Fibroblast of lung (primary cell): ENCODE data around the gene CATSPERZ. TPM values are rescaled to one million over a fixed set of nuclear protein-coding genes. Genes with fewer than 3 reads are reported as not detected.

Experiments
- DNase-seq, 2 donors: peaks; one replicate each; pipeline versions ENCODE4 v3.0.0 to v3.0.0-alpha.2; 2010; ENCODE audit warnings: low read depth in 2 of 2
- H2AFZ ChIP-seq: 2 replicates; pipeline ENCODE4 v1.5.1; 2012; ENCODE audit warnings: low read length, control low read depth, inconsistent platforms
- H3K27ac ChIP-seq: 2 replicates; pipeline ENCODE4 v1.5.1; 2011; ENCODE audit warnings: low read length, control low read depth; ENCODE audit not compliant: insufficient read depth
- H3K27me3 ChIP-seq: 2 replicates; pipeline ENCODE4 v1.5.1; 2011; ENCODE audit warnings: mild to moderate bottlenecking, low read length; ENCODE audit not compliant: control insufficient read depth, insufficient read depth
- H3K36me3 ChIP-seq: 2 replicates; pipeline ENCODE4 v1.5.1; 2011; ENCODE audit warnings: low read length; ENCODE audit not compliant: control insufficient read depth, insufficient read depth
- H3K4me1 ChIP-seq: 2 replicates; pipeline ENCODE4 v1.5.1; 2011; ENCODE audit warnings: low read length; ENCODE audit not compliant: control insufficient read depth, insufficient read depth; ENCODE audit errors: extremely low read depth
- H3K4me2 ChIP-seq: 2 replicates; pipeline ENCODE4 v1.5.1; 2011; ENCODE audit warnings: low read length, control low read depth; ENCODE audit not compliant: insufficient read depth; ENCODE audit errors: extremely low read depth
- H3K4me3 ChIP-seq, 4 experiments: fragments of 200-600 bp in 1 of 4; sonication (generic) in 1 of 4; replicated peaks in 1 of 4; 2 replicates each; pipeline ENCODE4 v1.5.1; 2011 to 2016; ENCODE audit warnings: low read length in 4 of 4, low read depth in 3 of 4, mild to moderate bottlenecking in 3 of 4, control low read depth in 2 of 4, inconsistent platforms in 1 of 4, mixed read lengths in 1 of 4; ENCODE audit not compliant: insufficient read depth in 1 of 4; ENCODE audit errors: control extremely low read depth in 1 of 4
- H3K79me2 ChIP-seq: 2 replicates; pipeline ENCODE4 v1.5.1; 2012; ENCODE audit warnings: mild to moderate bottlenecking, low read length, inconsistent platforms; ENCODE audit not compliant: control insufficient read depth, insufficient read depth
- H3K9ac ChIP-seq: 2 replicates; pipeline ENCODE4 v1.5.1; 2011; ENCODE audit warnings: mild to moderate bottlenecking, low read length, control low read depth; ENCODE audit not compliant: insufficient read depth
- H3K9me3 ChIP-seq: 2 replicates; pipeline ENCODE4 v1.5.1; 2012; ENCODE audit warnings: low read depth, low read length; ENCODE audit not compliant: control insufficient read depth, insufficient read depth
- H4K20me1 ChIP-seq: 2 replicates; pipeline ENCODE4 v1.5.1; 2011; ENCODE audit warnings: low read length; ENCODE audit not compliant: control insufficient read depth, insufficient read depth; ENCODE audit errors: extremely low read depth
- CTCF ChIP-seq, 2 donors: IDR thresholded peaks in 1 of 2; conservative IDR thresholded peaks in 1 of 2; 1 replicate in 1 of 2; 2 replicates in 1 of 2; pipeline ENCODE4 v1.5.1; 2011 to 2012; ENCODE audit warnings: low read length in 2 of 2, control low read depth in 1 of 2, inconsistent platforms in 1 of 2, low read depth in 1 of 2, mild to moderate bottlenecking in 1 of 2
- EZH2 ChIP-seq: IDR thresholded peaks from 2 replicates; pipeline ENCODE4 v1.5.1; 2012; ENCODE audit warnings: low read length, control low read depth, mild to moderate bottlenecking; ENCODE audit errors: missing control alignments
- polyA plus RNA-seq, 2 donors: library from polyadenylated mRNA; depleted of rRNA in 1 of 2; stranded (reverse) in 1 of 2; unstranded in 1 of 2; fragments of >200 nt; gene quantifications; 2 replicates each; pipeline ENCODE4 v1.2.1, GENCODE V29; 2011 to 2012; ENCODE audit warnings: missing spikeins in 1 of 2
- total RNA-seq: library from RNA; depleted of rRNA; stranded (reverse); fragments of >200 nt; gene quantifications from 2 replicates; pipeline ENCODE4 v1.2.1, GENCODE V29; 2014

CATSPERZ gene
- total and polyA plus RNA-seq, 2 donors (not counting 1 experiment from before 2014, with no cell fraction given) = 0.33 TPM; not detected in 1

- no peak within 1 kb of the TSS for H3K27ac ChIP-seq
- H3K4me1 ChIP-seq = peaks cover 2% of the 10 kb centered on the region
- no peaks in the 10 kb centered on the region for H3K36me3 ChIP-seq
- H3K9me3 ChIP-seq = no peaks in the 10 kb centered on the region
- no peaks in the 10 kb centered on the region for H4K20me1 ChIP-seq
- no peak within 1 kb of the TSS for H2AFZ ChIP-seq
- H3K79me2 ChIP-seq = no peaks in the 10 kb centered on the region
- peak within 1 kb of the TSS in 1 of 4 experiments; percentile 30 for H3K4me3 ChIP-seq
- no peak within 1 kb of the TSS for H3K9ac ChIP-seq
- peaks cover 45% of the 10 kb centered on the region for H3K27me3 ChIP-seq
- no peak for DNase-seq
- H3K4me2 ChIP-seq = peak within 1 kb of the TSS; percentile 51
- TF ChIP-seq CTCF (conservative IDR thresholded peaks at IDR 0.05 in 1 of 2, IDR thresholded peaks at IDR 0.05 in 1 of 2; ENCODE audit: low read depth in 1 of 2, low read length in 2 of 2) (no peak), EZH2 (no peak)
These were observed 8.9 kb upstream of the CATSPERZ start, which contains the start of gene KCNK4 for GRCh38 chr11:64291262-64291751. Gene KCNK4 (plus strand): TSS chr11:64291302. CDS start chr11:64293019, 1,717 bp downstream.

- H3K9ac ChIP-seq = no peak overlapping the region
- TF ChIP-seq CTCF (conservative IDR thresholded peaks at IDR 0.05 in 1 of 2, IDR thresholded peaks at IDR 0.05 in 1 of 2; ENCODE audit: low read depth in 1 of 2, low read length in 2 of 2) (no peak), EZH2 (peak; percentile 89)
- H3K9me3 ChIP-seq = no peaks in the 10 kb centered on the region
- peak overlapping the region in 1 of 4 experiments; percentile 30 for H3K4me3 ChIP-seq
- no peak overlapping the region for H2AFZ ChIP-seq
- no peaks in the 10 kb centered on the region for H3K79me2 ChIP-seq
- H3K4me1 ChIP-seq = no peaks in the 10 kb centered on the region
- peaks cover 50% of the 10 kb centered on the region for H3K27me3 ChIP-seq
- no peak overlapping the region for H3K27ac ChIP-seq
- H3K36me3 ChIP-seq = no peaks in the 10 kb centered on the region
- H4K20me1 ChIP-seq = no peaks in the 10 kb centered on the region
- DNase-seq = no peak
- H3K4me2 ChIP-seq = peak overlapping the region; percentile 51
These were observed 8.3 kb upstream of the CATSPERZ start for GRCh38 chr11:64291752-64292459.

DNA sequence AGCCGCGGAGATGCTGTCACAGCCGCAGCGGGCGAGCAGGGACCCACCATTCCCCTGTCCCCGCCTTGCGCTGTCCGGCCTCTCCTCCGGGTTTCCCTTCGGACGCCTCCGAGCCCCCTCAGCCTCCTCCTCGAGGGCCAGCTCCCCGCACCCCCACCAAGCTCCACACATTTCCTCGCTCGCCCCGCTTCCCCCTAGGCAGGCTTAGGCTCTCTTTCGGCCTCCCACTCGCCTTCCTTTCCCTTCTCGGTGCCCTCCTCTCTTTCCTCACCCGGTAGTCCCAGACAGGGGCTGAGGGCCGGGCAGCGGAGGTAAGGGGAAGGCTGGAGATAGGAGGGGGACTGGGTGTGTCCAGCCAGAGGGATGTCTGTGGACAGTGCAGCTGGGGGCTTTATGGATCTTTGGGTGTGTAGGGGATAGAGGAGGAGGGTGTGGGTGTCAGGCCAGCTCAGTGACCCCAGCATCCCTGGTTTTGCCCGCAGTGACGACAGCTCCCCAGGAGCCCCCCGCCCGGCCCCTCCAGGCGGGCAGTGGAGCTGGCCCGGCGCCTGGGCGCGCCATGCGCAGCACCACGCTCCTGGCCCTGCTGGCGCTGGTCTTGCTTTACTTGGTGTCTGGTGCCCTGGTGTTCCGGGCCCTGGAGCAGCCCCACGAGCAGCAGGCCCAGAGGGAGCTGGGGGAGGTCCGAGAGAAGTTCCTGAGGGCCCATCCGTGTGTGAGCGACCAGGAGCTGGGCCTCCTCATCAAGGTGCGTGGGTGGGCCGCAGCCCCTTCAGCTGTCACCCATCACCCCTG lies 7.5 kb upstream of the CATSPERZ start:
- Histone ChIP-seq H3K27me3 (peaks cover 58% of the 10 kb centered on the region), H3K79me2 (no peaks in the 10 kb centered on the region), H3K9me3 (no peaks in the 10 kb centered on the region), H4K20me1 (no peaks in the 10 kb centered on the region), H3K27ac (no peak overlapping the region), H2AFZ (no peak overlapping the region), H3K9ac (no peak overlapping the region), H3K4me2 (peak overlapping the region; percentile 51), H3K36me3 (no peaks in the 10 kb centered on the region), H3K4me1 (no peaks in the 10 kb centered on the region), H3K4me3 (peak overlapping the region in 1 of 4 experiments; percentile 30)
- no peak for DNase-seq
- TF ChIP-seq EZH2 = peak; percentile 45
- TF ChIP-seq CTCF (conservative IDR thresholded peaks at IDR 0.05 in 1 of 2, IDR thresholded peaks at IDR 0.05 in 1 of 2; ENCODE audit: low read depth in 1 of 2, low read length in 2 of 2) = no peak
